A673 (cell line): Measurements from ENCODE around the gene POLE3.

Source experiments
- CTCF ChIP-seq: fragments of 300-800, 200-600 bp; sonication (generic); conservative IDR thresholded peaks from 2 replicates; pipeline ENCODE4 v1.5.1; 2017; ENCODE audit warnings: low read depth, mild to moderate bottlenecking, antibody characterized with exemption, low read length, moderate library complexity, mixed read lengths
- EZH2 ChIP-seq: fragments of 200-600 bp; sonication (generic); IDR thresholded peaks from 2 replicates; pipeline ENCODE4 v1.6.1; 2017; ENCODE audit warnings: borderline replicate concordance, low read depth, mild to moderate bottlenecking, mixed read lengths, antibody characterized with exemption, low read length; ENCODE audit not compliant: poor library complexity, severe bottlenecking

GRCh38 chr9:113409883-113410206 lies 630 bp downstream of the POLE3 start:
- TF ChIP-seq CTCF (no peak), EZH2 (no peak)
